OCI-LY7 (cell line): ENCODE measurements around the gene HIP1R. TPM values are rescaled to one million over a fixed set of nuclear protein-coding genes. Genes with fewer than 3 reads are reported as not detected.

Source experiments
- BruUV-seq: library from RNA; stranded (reverse); fragments of 400-500 nt; replicated peaks from 2 replicates; lab custom pipeline; 2021; lab: Mats Ljungman, UMichigan
- CTCF ChIA-PET: fragments of 300-600 bp; sonication (Branson Sonifier 250); formaldehyde crosslinking; loops from one replicate; lab custom pipeline; 2022; ENCODE audit warnings: antibody characterized with exemption; ENCODE audit not compliant: unreplicated experiment; lab: Charles Lee
- POLR2A ChIA-PET: fragments of 300-600 bp; sonication (Branson Sonifier 250); formaldehyde crosslinking; loops from one replicate; lab custom pipeline; 2022; ENCODE audit warnings: antibody characterized with exemption; lab: Charles Lee
- DNase-seq: peaks from one replicate; pipeline ENCODE4 v3.0.0-alpha.2; 2015; ENCODE audit warnings: low spot score
- H2AFZ ChIP-seq: fragments of 200-600 bp; sonication (generic), shearing (Covaris generic); 2 replicates; pipeline ENCODE4 v1.6.1; 2014; ENCODE audit warnings: mild to moderate bottlenecking, antibody characterized with exemption, low read length, moderate library complexity
- H3K27ac ChIP-seq: fragments of 200-600 bp; sonication (generic); 2 replicates; pipeline ENCODE4 v1.5.1; 2014; ENCODE audit warnings: mixed run types, low read depth, mild to moderate bottlenecking, moderate library complexity, low read length, inconsistent platforms; ENCODE audit not compliant: poor library complexity, severe bottlenecking
- H3K36me3 ChIP-seq: fragments of 200-600 bp; sonication (generic); 2 replicates; pipeline ENCODE4 v1.6.1; 2014; ENCODE audit warnings: mild to moderate bottlenecking, antibody characterized with exemption, low read length, moderate library complexity, mixed read lengths; ENCODE audit not compliant: insufficient read depth
- H3K4me1 ChIP-seq: fragments of 200-600 bp; sonication (generic); 2 replicates; pipeline ENCODE4 v1.5.1; 2014; ENCODE audit warnings: mild to moderate bottlenecking, low read length; ENCODE audit not compliant: insufficient read depth, poor library complexity, severe bottlenecking
- H3K4me2 ChIP-seq: fragments of 200-600 bp; sonication (generic); 2 replicates; pipeline ENCODE4 v1.6.1; 2014; ENCODE audit warnings: mild to moderate bottlenecking, low read length
- H3K4me3 ChIP-seq: fragments of 200-600 bp; sonication (generic); 2 replicates; pipeline ENCODE4 v1.5.1; 2014; ENCODE audit warnings: mild to moderate bottlenecking, low read depth, low read length; ENCODE audit not compliant: poor library complexity, severe bottlenecking
- H3K79me2 ChIP-seq: fragments of 200-600 bp; sonication (generic); 2 replicates; pipeline ENCODE4 v1.6.1; 2016; ENCODE audit warnings: low read depth, mild to moderate bottlenecking, low read length, moderate library complexity, mixed read lengths; ENCODE audit not compliant: insufficient read depth
- H3K9me2 ChIP-seq: fragments of 200-600 bp; sonication (generic); 2 replicates; pipeline ENCODE4 v1.6.1; 2016; ENCODE audit warnings: mild to moderate bottlenecking, low read length, mixed read lengths; ENCODE audit not compliant: insufficient read depth
- H3K9me3 ChIP-seq: fragments of 200-600 bp; sonication (generic); 2 replicates; pipeline ENCODE4 v1.6.1; 2014; ENCODE audit warnings: mild to moderate bottlenecking, mixed run types, low read length, mixed read lengths
- H4K20me1 ChIP-seq: fragments of 200-600 bp; sonication (generic); 2 replicates; pipeline ENCODE4 v1.6.1; 2014; ENCODE audit warnings: mild to moderate bottlenecking, antibody characterized with exemption, low read length, moderate library complexity, mixed read lengths; ENCODE audit not compliant: insufficient read depth
- EZH2phosphoT487 ChIP-seq: fragments of 200-600 bp; sonication (generic); IDR thresholded peaks from 2 replicates; pipeline ENCODE4 v1.6.1; 2018; ENCODE audit warnings: low read depth, borderline replicate concordance, mild to moderate bottlenecking, mixed run types, antibody characterized with exemption, low read length, moderate library complexity, mixed read lengths
- intact Hi-C: fragments of 100-400 bp; cut with micrococcal nuclease; formaldehyde crosslinking; loops from one replicate; pipeline ENCODE4 v1.10.0; 2022; ENCODE audit not compliant: unreplicated experiment
- total RNA-seq, 2 experiments: library from RNA; depleted of rRNA in 1 of 2; stranded (reverse); fragments of >200 nt in 1 of 2; shearing (Covaris generic) in 1 of 2; gene quantifications; 2 replicates each; pipeline ENCODE4 v1.2.3, GENCODE V29; 2014 to 2022
- TF ChIP-seq, protein P1 (sequence below): fragments of 200-600 bp; sonication (generic); conservative IDR thresholded peaks from 2 replicates; pipeline ENCODE4 v1.5.1; 2014; ENCODE audit warnings: mild to moderate bottlenecking, antibody characterized with exemption, low read length, moderate library complexity, mixed read lengths

HIP1R gene
- total RNA-seq, 2 experiments from 2014 or later = 56.5 to 66.4 TPM

DNA sequence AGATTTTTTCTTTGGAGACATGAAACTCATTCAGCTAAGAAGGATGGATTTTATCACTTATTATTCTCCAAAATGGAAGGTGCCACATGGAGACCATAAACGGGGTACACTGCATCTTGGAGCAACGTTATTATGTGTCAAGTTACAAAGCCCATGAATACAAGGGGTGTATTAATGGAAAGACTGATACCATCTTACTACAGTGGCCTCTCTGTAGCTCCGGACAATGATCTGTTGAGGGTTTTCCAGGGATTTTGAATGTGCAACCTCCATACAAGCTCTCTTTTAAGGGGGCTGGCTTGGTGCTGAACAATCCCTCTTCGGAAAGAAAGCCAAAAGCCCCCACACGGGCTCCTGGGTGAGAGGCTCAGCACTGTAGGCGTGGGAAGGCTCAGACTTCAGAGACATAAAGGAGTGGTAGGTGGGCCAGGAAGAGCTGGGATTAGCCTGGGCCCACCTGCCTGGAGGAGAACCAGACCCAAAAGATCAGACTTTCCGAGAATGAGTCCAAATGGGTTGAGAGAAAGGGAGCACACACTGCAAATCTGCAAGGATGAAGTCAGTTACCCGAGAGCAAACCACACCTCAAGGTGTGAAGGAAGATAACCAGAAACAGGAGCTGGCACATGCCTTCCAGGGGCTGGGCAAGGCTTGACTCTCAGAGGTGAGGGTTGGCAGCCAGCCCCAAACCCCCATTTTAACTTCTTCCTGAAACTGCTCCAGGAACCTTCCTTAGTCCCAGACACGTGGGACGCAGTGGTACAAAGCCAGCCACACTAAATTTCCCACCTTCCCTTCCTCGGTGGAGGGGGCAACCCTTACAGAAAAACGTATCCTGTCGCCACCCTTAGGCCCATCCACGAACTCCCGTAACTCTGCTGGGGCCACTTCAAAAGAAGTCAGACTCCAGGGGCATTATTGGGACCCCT is 59.2 kb downstream of the HIP1R start:
- no peaks in the 10 kb centered on the region for H4K20me1 ChIP-seq
- H3K4me1 ChIP-seq = peaks cover 27% of the 10 kb centered on the region
- no peak overlapping the region for H3K4me2 ChIP-seq
- intact Hi-C loops = no loop called here
- no peak for DNase-seq
- no peaks in the 10 kb centered on the region for H3K9me3 ChIP-seq
- no peak overlapping the region for H3K4me3 ChIP-seq
- no peaks in the 10 kb centered on the region for H3K79me2 ChIP-seq
- ChIA-PET POLR2A (interaction anchor here (0.6 to 0.7 kb wide), 2 partner anchors 35 to 1179 kb away, joined by 3 to 4 read pairs; no protein-coding TSS in a partner anchor), CTCF (no interaction called here)
- no peak overlapping the region for H2AFZ ChIP-seq
- no peaks in the 10 kb centered on the region for H3K36me3 ChIP-seq
- TF ChIP-seq, protein P1, sequence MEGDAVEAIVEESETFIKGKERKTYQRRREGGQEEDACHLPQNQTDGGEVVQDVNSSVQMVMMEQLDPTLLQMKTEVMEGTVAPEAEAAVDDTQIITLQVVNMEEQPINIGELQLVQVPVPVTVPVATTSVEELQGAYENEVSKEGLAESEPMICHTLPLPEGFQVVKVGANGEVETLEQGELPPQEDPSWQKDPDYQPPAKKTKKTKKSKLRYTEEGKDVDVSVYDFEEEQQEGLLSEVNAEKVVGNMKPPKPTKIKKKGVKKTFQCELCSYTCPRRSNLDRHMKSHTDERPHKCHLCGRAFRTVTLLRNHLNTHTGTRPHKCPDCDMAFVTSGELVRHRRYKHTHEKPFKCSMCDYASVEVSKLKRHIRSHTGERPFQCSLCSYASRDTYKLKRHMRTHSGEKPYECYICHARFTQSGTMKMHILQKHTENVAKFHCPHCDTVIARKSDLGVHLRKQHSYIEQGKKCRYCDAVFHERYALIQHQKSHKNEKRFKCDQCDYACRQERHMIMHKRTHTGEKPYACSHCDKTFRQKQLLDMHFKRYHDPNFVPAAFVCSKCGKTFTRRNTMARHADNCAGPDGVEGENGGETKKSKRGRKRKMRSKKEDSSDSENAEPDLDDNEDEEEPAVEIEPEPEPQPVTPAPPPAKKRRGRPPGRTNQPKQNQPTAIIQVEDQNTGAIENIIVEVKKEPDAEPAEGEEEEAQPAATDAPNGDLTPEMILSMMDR = no peak
- no peak for TF ChIP-seq EZH2phosphoT487
- no peak overlapping the region for H3K27ac ChIP-seq
- no TSS peak for BruUV-seq
- no peaks in the 10 kb centered on the region for H3K9me2 ChIP-seq

DNA sequence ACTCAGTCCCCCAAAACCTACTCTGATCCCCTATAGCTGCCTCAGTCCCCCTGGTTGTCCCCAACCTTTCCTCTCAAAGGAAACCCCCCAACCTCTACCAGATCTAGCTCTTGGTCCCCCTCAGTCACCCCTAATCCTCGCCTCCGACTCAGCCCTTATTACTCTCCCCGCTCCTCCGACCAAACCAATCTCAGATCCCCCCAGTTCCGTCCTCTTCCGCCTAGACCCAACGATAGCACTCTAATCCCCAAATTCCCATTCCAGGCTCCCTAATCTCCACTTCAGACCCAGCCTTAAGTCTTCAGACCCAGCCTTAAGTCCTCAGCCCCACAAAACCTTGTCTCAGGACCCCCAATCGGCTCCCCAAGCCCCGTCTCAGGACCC is 60.1 kb downstream of the HIP1R start:
- Histone ChIP-seq H2AFZ (no peak overlapping the region), H3K4me2 (no peak overlapping the region), H4K20me1 (no peaks in the 10 kb centered on the region), H3K79me2 (no peaks in the 10 kb centered on the region), H3K9me2 (no peaks in the 10 kb centered on the region), H3K4me1 (peaks cover 23% of the 10 kb centered on the region), H3K4me3 (no peak overlapping the region), H3K9me3 (no peaks in the 10 kb centered on the region), H3K27ac (no peak overlapping the region), H3K36me3 (no peaks in the 10 kb centered on the region)
- intact Hi-C loops = no loop called here
- no peak for DNase-seq
- CTCF ChIA-PET = interaction anchor here (0.6 kb wide), 1 partner anchor 34 kb away, joined by 3 read pairs; no protein-coding TSS in a partner anchor
- POLR2A ChIA-PET = no interaction called here
- no TSS peak for BruUV-seq
- TF ChIP-seq, protein P1 = no peak
- no peak for TF ChIP-seq EZH2phosphoT487
